ENCODE data around the gene ENC1. TPM values are rescaled to one million over a fixed set of nuclear protein-coding genes. Genes with fewer than 3 reads are reported as not detected.

ENC1 gene
- 13.3 to 15.0 TPM (median 13.8 TPM) in 5 replicates for total RNA-seq (2022; extraction: Qiagen RNA extraction; ENCODE audit: low read depth)

GRCh38 chr5:74640450-74640953 is at the start of gene ENC1:
Gene ENC1 (minus strand): TSS chr5:74640728. CDS start chr5:74636485, 4,243 bp downstream.

GRCh38 chr5:74684900-74685851 is 44.6 kb upstream of the ENC1 start, which contains the start of gene HEXB:
Gene HEXB (plus strand): TSS chr5:74685233. CDS start chr5:74685261, 28 bp downstream.

Other genes with a start within 250 kb of the ENC1 start
- gene HEXB, start 44.5 kb upstream of the ENC1 start, total RNA-seq (2022; extraction: Qiagen RNA extraction; ENCODE audit: low read depth), result 120 to 126 TPM (median 125 TPM) in 5 replicates
- gene GFM2, start 126.4 kb upstream of the ENC1 start, total RNA-seq (2022; extraction: Qiagen RNA extraction; ENCODE audit: low read depth), result 26.2 to 28.2 TPM (median 27.0 TPM) in 5 replicates
- gene NSA2, start 126.5 kb upstream of the ENC1 start, total RNA-seq (2022; extraction: Qiagen RNA extraction; ENCODE audit: low read depth), result 121 to 165 TPM (median 140 TPM) in 5 replicates
- 4.4 to 7.4 TPM (median 6.2 TPM) in 5 replicates for gene FAM169A, start 225.7 kb upstream of the ENC1 start, total RNA-seq (2022; extraction: Qiagen RNA extraction; ENCODE audit: low read depth)